ENCODE measurements around the gene TLR9.
A peak's percentile ranks its signal among the peaks of the same experiment; 100 is the strongest.

Gene TLR9

DNA sequence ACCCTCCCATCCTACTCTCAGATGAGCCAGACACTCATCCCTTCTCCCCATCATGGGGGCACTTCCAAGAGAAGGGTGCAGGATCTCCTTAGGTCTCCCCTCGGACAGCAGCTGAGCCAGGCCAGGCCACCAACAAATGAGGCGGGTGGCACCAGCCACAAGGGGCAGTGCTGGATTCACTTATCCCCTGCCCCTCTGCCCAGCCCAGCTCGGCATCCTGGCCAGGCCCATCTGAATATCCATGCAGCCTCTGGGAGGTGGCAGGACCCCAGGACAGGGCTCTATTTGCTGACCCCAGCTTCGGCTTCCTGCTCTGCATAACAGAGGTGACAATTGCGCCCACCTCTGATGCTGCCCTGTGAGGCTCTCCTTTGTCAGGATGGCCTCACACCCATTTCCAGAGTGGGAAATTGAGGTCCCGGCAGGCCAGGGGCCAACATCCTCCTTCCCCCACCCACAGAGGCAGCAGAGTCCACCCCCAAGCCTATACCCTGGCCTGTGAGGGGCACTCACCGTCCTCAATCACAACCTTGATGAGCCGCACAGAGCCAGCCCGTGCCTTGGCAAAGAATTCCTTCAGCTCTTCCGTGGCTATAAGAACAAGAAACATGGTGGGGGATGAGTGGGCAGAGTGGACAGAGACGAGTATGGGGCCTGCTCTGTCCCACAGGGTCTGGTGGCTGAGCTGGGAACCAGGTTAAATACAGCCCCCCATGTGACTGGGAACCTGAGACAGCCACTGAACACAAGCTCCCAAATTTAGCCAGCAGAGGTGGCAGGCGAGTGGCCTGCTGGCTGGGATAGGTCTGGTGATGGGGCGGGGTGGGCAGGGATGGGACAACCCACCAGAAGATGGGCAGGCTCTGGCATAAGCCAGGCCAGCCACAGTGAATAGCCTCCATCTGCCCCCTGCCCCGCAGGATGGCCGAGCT is 9.3 kb upstream of the TLR9 start:
- H3K4me3 ChIP-seq (ENCODE audit: insufficient read length, low read depth), result no peak overlapping the region
- no peaks in the 10 kb centered on the region for H3K9me3 ChIP-seq (ENCODE audit: insufficient read depth, low read length)
- no peak overlapping the region for H3K9ac ChIP-seq (ENCODE audit: insufficient read length, low read depth)
- TF ChIP-seq SUZ12 (IDR thresholded peaks at IDR 0.05; ENCODE audit: extremely low read depth, insufficient read depth, insufficient read length) (no peak), ZNF274 (IDR thresholded peaks at IDR 0.05; ENCODE audit: low read depth, low read length) (no peak)
- H3K4me1 ChIP-seq (ENCODE audit: insufficient read depth, insufficient read length), result peaks cover 16% of the 10 kb centered on the region
- no peak for DNase-seq (ENCODE audit: low read depth, low spot score)
- no peaks in the 10 kb centered on the region for H3K27me3 ChIP-seq (ENCODE audit: insufficient read depth, insufficient read length)
- peaks cover 44% of the 10 kb centered on the region for H3K36me3 ChIP-seq (ENCODE audit: insufficient read depth, insufficient read length, low read length)

DNA sequence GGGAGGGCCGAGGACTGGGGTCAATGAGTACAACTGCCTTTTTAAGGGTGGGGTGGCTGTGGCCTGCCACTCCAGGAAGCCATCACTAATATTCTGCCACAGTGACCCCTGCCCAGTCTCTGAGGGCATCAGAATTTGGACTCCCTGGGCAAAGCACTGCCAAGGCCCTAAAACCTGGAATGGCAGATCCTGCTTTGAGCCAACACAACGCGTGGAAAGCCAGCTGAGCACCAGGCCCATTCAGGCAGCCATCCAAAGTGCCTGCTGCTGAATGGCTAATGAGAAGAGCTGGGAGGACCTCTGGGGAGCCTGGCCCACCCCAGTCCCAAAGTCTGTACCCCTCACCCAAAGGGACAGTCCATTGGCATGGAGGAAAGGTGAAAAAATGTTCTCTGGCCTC is 8.5 kb upstream of the TLR9 start:
- H3K9ac ChIP-seq (ENCODE audit: insufficient read length, low read depth), result no peak overlapping the region
- H3K27me3 ChIP-seq (ENCODE audit: insufficient read depth, insufficient read length), result no peaks in the 10 kb centered on the region
- peaks cover 52% of the 10 kb centered on the region for H3K36me3 ChIP-seq (ENCODE audit: insufficient read depth, insufficient read length, low read length)
- H3K9me3 ChIP-seq (ENCODE audit: insufficient read depth, low read length), result no peaks in the 10 kb centered on the region
- H3K4me3 ChIP-seq (ENCODE audit: insufficient read length, low read depth), result no peak overlapping the region
- DNase-seq (ENCODE audit: low read depth, low spot score), result no peak
- H3K4me1 ChIP-seq (ENCODE audit: insufficient read depth, insufficient read length), result peaks cover 16% of the 10 kb centered on the region
- TF ChIP-seq YY1 (IDR thresholded peaks at IDR 0.05; ENCODE audit: insufficient read depth, insufficient read length), result no peak

DNA sequence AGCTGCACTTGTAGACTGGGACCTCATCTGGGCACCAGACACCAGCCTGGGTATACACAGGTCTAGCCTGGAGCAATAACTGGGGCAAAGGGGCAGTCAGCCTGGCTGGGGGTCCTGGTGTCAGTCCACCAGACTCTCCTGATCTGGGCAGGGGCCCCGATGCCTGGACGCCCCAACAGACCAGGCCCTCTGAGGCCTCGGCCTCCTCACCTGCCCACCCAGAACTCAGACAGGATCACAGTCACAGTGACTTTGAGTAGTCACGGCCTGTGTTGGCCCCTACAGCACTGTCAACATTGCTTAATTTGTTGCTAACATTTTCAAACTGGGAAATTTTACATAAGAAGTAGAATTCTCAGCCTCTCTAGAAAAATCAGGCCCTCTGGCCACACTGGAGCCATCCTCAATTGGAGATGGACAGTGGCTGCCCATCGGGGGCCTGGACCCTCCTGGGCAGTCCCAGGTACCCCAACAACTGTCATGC is 7.7 kb upstream of the TLR9 start:
- Histone ChIP-seq H3K27me3 (ENCODE audit: insufficient read depth, insufficient read length) (no peaks in the 10 kb centered on the region), H3K36me3 (ENCODE audit: insufficient read depth, insufficient read length, low read length) (peaks cover 60% of the 10 kb centered on the region), H3K9ac (ENCODE audit: insufficient read length, low read depth) (peak overlapping the region; percentile 54), H3K4me1 (ENCODE audit: insufficient read depth, insufficient read length) (peaks cover 16% of the 10 kb centered on the region), H3K9me3 (ENCODE audit: insufficient read depth, low read length) (no peaks in the 10 kb centered on the region), H3K4me3 (ENCODE audit: insufficient read length, low read depth) (no peak overlapping the region)
- TF ChIP-seq ZNF274 (IDR thresholded peaks at IDR 0.05; ENCODE audit: low read depth, low read length), result no peak
- TF ChIP-seq SUZ12 (IDR thresholded peaks at IDR 0.05; ENCODE audit: extremely low read depth, insufficient read depth, insufficient read length), result no peak
- TF ChIP-seq YY1 (IDR thresholded peaks at IDR 0.05; ENCODE audit: insufficient read depth, insufficient read length), result no peak
- no peak for DNase-seq (ENCODE audit: low read depth, low spot score)

DNA sequence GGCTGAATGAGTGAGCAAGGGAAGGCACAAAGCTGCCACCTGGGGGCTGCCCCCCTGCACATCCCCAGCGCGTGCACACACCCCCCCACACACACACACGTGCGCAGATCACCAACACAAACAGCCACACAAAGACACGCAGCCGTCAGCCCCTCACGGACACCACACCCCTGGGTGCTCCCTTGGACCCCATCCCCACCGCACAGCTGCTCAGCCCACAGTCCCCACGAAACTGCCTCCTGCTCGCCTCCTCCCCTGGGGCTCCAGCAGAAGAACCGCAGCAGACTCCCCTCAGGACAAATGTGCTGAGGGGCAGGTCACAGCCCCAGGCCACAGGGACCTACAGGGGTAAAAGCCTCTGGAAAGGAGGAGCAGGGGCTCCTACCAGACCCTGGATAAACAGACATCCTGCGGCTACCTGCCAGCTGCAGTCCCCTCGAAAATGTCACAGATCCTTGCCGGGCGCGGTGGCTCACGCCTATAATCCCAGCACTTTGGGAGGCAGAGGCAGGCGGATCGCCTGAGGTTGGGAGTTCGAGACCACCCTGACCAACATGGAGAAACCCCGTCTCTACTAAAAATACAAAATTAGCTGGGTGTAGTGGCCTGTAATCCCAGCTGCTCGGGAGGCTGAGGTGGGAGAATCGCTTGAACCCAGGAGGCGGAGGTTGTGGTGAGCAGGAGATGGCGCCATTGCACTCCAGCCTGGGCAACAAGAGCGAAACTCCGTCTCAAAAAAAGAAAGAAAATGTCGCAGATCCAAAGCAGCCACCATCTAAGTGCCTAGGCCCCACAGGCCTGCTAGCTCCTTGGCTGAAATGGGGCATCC is 7.0 kb upstream of the TLR9 start:
- DNase-seq (ENCODE audit: low read depth, low spot score), result no peak
- TF ChIP-seq YY1 (IDR thresholded peaks at IDR 0.05; ENCODE audit: insufficient read depth, insufficient read length) (no peak), ZNF274 (IDR thresholded peaks at IDR 0.05; ENCODE audit: low read depth, low read length) (no peak), SUZ12 (IDR thresholded peaks at IDR 0.05; ENCODE audit: extremely low read depth, insufficient read depth, insufficient read length) (no peak)
- Histone ChIP-seq H3K27me3 (ENCODE audit: insufficient read depth, insufficient read length) (no peaks in the 10 kb centered on the region), H3K9me3 (ENCODE audit: insufficient read depth, low read length) (no peaks in the 10 kb centered on the region), H3K4me3 (ENCODE audit: insufficient read length, low read depth) (no peak overlapping the region), H3K4me1 (ENCODE audit: insufficient read depth, insufficient read length) (peaks cover 14% of the 10 kb centered on the region), H3K36me3 (ENCODE audit: insufficient read depth, insufficient read length, low read length) (peaks cover 63% of the 10 kb centered on the region), H3K9ac (ENCODE audit: insufficient read length, low read depth) (peak overlapping the region; percentile 54)

DNA sequence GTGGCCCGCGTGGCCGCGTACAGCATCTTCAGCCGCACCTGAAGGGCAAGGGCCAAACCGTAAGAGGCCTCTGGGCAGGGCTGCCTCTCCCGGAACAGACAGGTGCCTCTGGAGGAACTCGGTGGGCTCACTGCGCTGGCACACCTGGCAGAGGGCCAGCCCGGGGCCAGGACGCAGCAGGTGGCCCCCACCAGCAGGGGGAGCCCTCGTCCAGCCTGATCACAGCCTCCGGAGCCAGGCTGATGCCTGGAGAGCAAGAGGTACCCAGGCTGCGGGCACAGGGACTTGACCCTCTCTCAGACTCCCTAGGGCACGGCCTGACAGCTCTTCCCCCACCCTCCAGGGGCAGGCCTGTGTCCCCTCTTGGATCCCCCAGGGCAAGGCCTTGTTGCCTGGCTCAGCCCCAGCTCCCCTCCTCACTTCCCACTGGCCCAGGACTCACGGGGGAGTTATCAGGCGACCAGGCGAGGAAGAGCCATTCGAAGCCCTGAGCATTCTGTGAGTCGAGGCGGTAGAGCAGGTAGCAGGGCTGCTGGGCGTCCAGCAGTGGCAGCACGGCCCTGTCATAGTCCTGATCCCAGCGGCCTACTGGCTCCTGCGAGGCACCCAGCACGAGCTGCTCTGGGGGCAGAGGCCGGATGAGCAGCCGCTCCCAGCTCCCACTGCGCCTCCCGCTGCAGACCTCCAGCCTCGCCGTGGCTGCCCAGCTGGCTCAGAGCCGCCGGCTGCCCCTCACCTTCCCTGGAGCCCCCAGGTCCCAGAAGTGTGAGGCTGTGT is 6.2 kb upstream of the TLR9 start:
- Histone ChIP-seq H3K4me3 (ENCODE audit: insufficient read length, low read depth) (no peak overlapping the region), H3K9ac (ENCODE audit: insufficient read length, low read depth) (peak overlapping the region; percentile 37), H3K4me1 (ENCODE audit: insufficient read depth, insufficient read length) (peaks cover 8% of the 10 kb centered on the region), H3K36me3 (ENCODE audit: insufficient read depth, insufficient read length, low read length) (peaks cover 63% of the 10 kb centered on the region), H3K27me3 (ENCODE audit: insufficient read depth, insufficient read length) (no peaks in the 10 kb centered on the region), H3K9me3 (ENCODE audit: insufficient read depth, low read length) (no peaks in the 10 kb centered on the region)
- TF ChIP-seq SUZ12 (IDR thresholded peaks at IDR 0.05; ENCODE audit: extremely low read depth, insufficient read depth, insufficient read length), result no peak
- TF ChIP-seq ZNF274 (IDR thresholded peaks at IDR 0.05; ENCODE audit: low read depth, low read length), result no peak
- no peak for TF ChIP-seq YY1 (IDR thresholded peaks at IDR 0.05; ENCODE audit: insufficient read depth, insufficient read length)
- no peak for DNase-seq (ENCODE audit: low read depth, low spot score)

DNA sequence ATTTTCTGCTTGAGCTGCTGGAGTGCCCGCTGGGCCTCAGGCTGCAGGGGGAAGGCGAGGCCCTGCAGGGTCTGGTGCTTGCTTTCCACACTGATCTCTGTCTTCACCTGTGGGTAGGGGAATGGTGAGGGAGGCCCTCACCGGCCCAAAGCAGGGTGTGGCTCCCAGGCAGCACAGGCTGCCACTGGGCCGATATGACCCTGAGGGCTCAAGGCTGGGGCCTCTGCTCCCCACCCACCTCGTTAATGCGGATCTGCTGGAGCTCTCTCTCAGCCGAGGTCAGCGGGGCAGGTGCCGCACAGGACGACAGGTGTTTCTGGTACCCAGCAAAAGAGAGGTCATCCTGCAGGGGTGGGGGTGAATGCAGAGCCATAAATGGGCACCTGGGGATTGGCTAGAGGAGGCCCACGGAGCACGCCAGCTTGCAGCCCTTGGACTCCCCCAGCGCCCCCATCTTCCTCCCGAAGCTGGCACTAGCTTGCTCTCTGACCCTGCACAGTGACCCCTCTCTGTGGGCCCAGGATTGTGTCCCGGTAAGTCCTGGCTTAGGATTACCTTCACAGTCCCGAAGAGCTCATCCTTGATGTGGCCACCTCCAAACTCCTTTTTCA is 5.5 kb upstream of the TLR9 start:
- no peak for DNase-seq (ENCODE audit: low read depth, low spot score)
- no peak overlapping the region for H3K4me3 ChIP-seq (ENCODE audit: insufficient read length, low read depth)
- H3K27me3 ChIP-seq (ENCODE audit: insufficient read depth, insufficient read length), result no peaks in the 10 kb centered on the region
- H3K9ac ChIP-seq (ENCODE audit: insufficient read length, low read depth), result no peak overlapping the region
- peaks cover 2% of the 10 kb centered on the region for H3K4me1 ChIP-seq (ENCODE audit: insufficient read depth, insufficient read length)
- no peak for TF ChIP-seq ZNF274 (IDR thresholded peaks at IDR 0.05; ENCODE audit: low read depth, low read length)
- no peak for TF ChIP-seq SUZ12 (IDR thresholded peaks at IDR 0.05; ENCODE audit: extremely low read depth, insufficient read depth, insufficient read length)
- TF ChIP-seq YY1 (IDR thresholded peaks at IDR 0.05; ENCODE audit: insufficient read depth, insufficient read length), result no peak
- H3K36me3 ChIP-seq (ENCODE audit: insufficient read depth, insufficient read length, low read length), result peaks cover 63% of the 10 kb centered on the region
- no peaks in the 10 kb centered on the region for H3K9me3 ChIP-seq (ENCODE audit: insufficient read depth, low read length)

All from NT2/D1 (cell line).